ENCODE measurements around the gene ME3. TPM values are rescaled to one million over a fixed set of nuclear protein-coding genes. Genes with fewer than 3 reads are reported as not detected.

ME3 gene
- total RNA-seq, 1 experiment from 2014 or later, result 0.30 TPM

GRCh38 chr11:86555401-86555800 lies 117.0 kb downstream of the ME3 start:
- no TSS peak for BruUV-seq (replicated peaks)
- no peaks in the 10 kb centered on the region for H3K36me3 ChIP-seq (ENCODE audit: control insufficient read depth in 1 of 2, insufficient read depth in 2 of 2, low read length in 2 of 2)
- no peaks in the 10 kb centered on the region for H3K27me3 ChIP-seq (ENCODE audit: insufficient read depth, low read length)
- no peak overlapping the region for H3K4me3 ChIP-seq (replicated peaks in 1 of 2; ENCODE audit: low read depth in 1 of 2, low read length in 2 of 2)
- peaks cover 4 to 18% of the 10 kb centered on the region in 2 experiments for H3K4me1 ChIP-seq (ENCODE audit: control insufficient read depth in 1 of 2, insufficient read depth in 2 of 2, low read length in 2 of 2)
- no peaks in the 10 kb centered on the region for H4K20me1 ChIP-seq (ENCODE audit: insufficient read depth)
- ATAC-seq, result no peak
- DNase-seq (ENCODE audit: low read depth, low spot score), result no peak
- H3K27ac ChIP-seq (ENCODE audit: low read depth, low read length), result no peak overlapping the region
- ChIA-PET RAD21 (ENCODE audit: low non-redundant PET in 1 of 2, low total read pairs in 2 of 2, uncharacterized antibody in 2 of 2, unreplicated experiment in 2 of 2) (no interaction called here), POLR2A (no interaction called here), CTCF (interaction anchor here (0.7 kb wide), 1 partner anchor 16 kb away, joined by 3 read pairs; no protein-coding TSS in a partner anchor)
- H3K9ac ChIP-seq (ENCODE audit: low read length), result no peak overlapping the region
- no peak for TF ChIP-seq CEBPB (IDR thresholded peaks at IDR 0.05; ENCODE audit: low read depth)
- TF ChIP-seq SRF (IDR thresholded peaks at IDR 0.05; ENCODE audit: low read depth), result no peak
- TF ChIP-seq, protein P1, sequence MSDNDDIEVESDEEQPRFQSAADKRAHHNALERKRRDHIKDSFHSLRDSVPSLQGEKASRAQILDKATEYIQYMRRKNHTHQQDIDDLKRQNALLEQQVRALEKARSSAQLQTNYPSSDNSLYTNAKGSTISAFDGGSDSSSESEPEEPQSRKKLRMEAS (IDR thresholded peaks at IDR 0.05), result no peak
- TF ChIP-seq ZFX (IDR thresholded peaks at IDR 0.05), result no peak
- no peak for TF ChIP-seq EZH2 (IDR thresholded peaks at IDR 0.05)
- no peak for TF ChIP-seq CTCF (IDR thresholded peaks at IDR 0.05 in 2 of 3, conservative IDR thresholded peaks at IDR 0.05 in 1 of 3; ENCODE audit: borderline replicate concordance in 1 of 3, insufficient read depth in 1 of 3, low read depth in 2 of 3, low read length in 2 of 3)
- no peak for TF ChIP-seq YY1 (IDR thresholded peaks at IDR 0.05; ENCODE audit: extremely low read depth, insufficient replicate concordance, low read depth, low read length)
- TF ChIP-seq RAD21 (IDR thresholded peaks at IDR 0.05; ENCODE audit: low read depth), result no peak
- TF ChIP-seq ZNF274 (IDR thresholded peaks at IDR 0.05; ENCODE audit: low read depth, low read length), result no peak
- no peak for TF ChIP-seq CBX3 (IDR thresholded peaks at IDR 0.05; ENCODE audit: low read depth)
- TF ChIP-seq ATF3 (IDR thresholded peaks at IDR 0.05), result no peak
- no peak for TF ChIP-seq POLR2A (IDR thresholded peaks at IDR 0.05; ENCODE audit: borderline replicate concordance, extremely low read depth, insufficient read depth, insufficient read length)
- TF ChIP-seq POLR2AphosphoS5 (IDR thresholded peaks at IDR 0.05; ENCODE audit: low read depth, low read length), result no peak
- TF ChIP-seq JUND (IDR thresholded peaks at IDR 0.05), result no peak
- no peak for TF ChIP-seq REST (IDR thresholded peaks at IDR 0.05; ENCODE audit: low read depth)
- TF ChIP-seq, protein P2, sequence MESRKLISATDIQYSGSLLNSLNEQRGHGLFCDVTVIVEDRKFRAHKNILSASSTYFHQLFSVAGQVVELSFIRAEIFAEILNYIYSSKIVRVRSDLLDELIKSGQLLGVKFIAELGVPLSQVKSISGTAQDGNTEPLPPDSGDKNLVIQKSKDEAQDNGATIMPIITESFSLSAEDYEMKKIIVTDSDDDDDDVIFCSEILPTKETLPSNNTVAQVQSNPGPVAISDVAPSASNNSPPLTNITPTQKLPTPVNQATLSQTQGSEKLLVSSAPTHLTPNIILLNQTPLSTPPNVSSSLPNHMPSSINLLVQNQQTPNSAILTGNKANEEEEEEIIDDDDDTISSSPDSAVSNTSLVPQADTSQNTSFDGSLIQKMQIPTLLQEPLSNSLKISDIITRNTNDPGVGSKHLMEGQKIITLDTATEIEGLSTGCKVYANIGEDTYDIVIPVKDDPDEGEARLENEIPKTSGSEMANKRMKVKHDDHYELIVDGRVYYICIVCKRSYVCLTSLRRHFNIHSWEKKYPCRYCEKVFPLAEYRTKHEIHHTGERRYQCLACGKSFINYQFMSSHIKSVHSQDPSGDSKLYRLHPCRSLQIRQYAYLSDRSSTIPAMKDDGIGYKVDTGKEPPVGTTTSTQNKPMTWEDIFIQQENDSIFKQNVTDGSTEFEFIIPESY (IDR thresholded peaks at IDR 0.05; ENCODE audit: extremely low read depth, insufficient replicate concordance, low read length), result no peak
- no peak for TF ChIP-seq SIN3A (IDR thresholded peaks at IDR 0.05; ENCODE audit: low read depth)
- TF ChIP-seq TCF7L2 (IDR thresholded peaks at IDR 0.05; ENCODE audit: borderline replicate concordance, extremely low read depth, insufficient read depth, insufficient read length), result no peak
- TF ChIP-seq ELF1 (IDR thresholded peaks at IDR 0.05; ENCODE audit: borderline replicate concordance, low read depth), result no peak
- no peaks in the 10 kb centered on the region for H3K79me2 ChIP-seq (ENCODE audit: insufficient read depth, low read length)
- intact Hi-C loops (cut with micrococcal nuclease), result no loop called here
- no peaks in the 10 kb centered on the region for H3K9me3 ChIP-seq (ENCODE audit: control insufficient read depth in 1 of 2, insufficient read depth in 1 of 2, low read depth in 1 of 2, low read length in 2 of 2)
- no peak overlapping the region for H3K4me2 ChIP-seq (ENCODE audit: low read length)
- no peaks in the 10 kb centered on the region for H3K9me2 ChIP-seq (ENCODE audit: insufficient read depth)
- no peak overlapping the region for H2AFZ ChIP-seq (ENCODE audit: low read depth, low read length, poor library complexity, severe bottlenecking)

Data from HCT116 (cell line).